Upper lobe of right lung (tissue), 1 donor: ENCODE measurements around the gene SLC10A3. TPM values are rescaled to one million over a fixed set of nuclear protein-coding genes. Genes with fewer than 3 reads are reported as not detected.

ENCODE experiments used
- ATAC-seq: fragments of 200-7000 bp; cut with Tn5 transposase; one replicate; pipeline ENCODE4 v1.9.1; 2020; ENCODE audit warnings: mild to moderate bottlenecking, moderate library complexity
- DNase-seq: peaks from one replicate; pipeline ENCODE4 v3.0.0-alpha.2; 2020
- H3K27ac ChIP-seq: fragments of 200-600 bp; one replicate; pipeline ENCODE4 v1.8.0; 2022
- H3K27me3 ChIP-seq: fragments of 200-600 bp; one replicate; pipeline ENCODE4 v1.8.0; 2022; ENCODE audit warnings: mild to moderate bottlenecking
- H3K36me3 ChIP-seq: fragments of 200-600 bp; one replicate; pipeline ENCODE4 v1.8.0; 2022
- H3K4me1 ChIP-seq: fragments of 200-600 bp; one replicate; pipeline ENCODE4 v1.8.0; 2022
- H3K4me3 ChIP-seq: fragments of 200-600 bp; one replicate; pipeline ENCODE4 v1.8.0; 2022; ENCODE audit warnings: mild to moderate bottlenecking
- H3K9me3 ChIP-seq: fragments of 200-600 bp; one replicate; pipeline ENCODE4 v1.8.0; 2022
- CTCF ChIP-seq: fragments of 200-600 bp; IDR thresholded peaks from one replicate; pipeline ENCODE4 v1.8.0; 2022; ENCODE audit warnings: antibody characterized with exemption
- intact Hi-C: fragments of 100-400 bp; cut with DNase I; formaldehyde crosslinking; loops from one replicate; pipeline ENCODE4 v1.11.0; 2022
- total RNA-seq: library from RNA; stranded (reverse); fragmentation: NEBNext Ultra II Directional; extraction: Animal tissue kit (Norgen Biotek cat#: 25700); gene quantifications from one replicate; pipeline ENCODE4 v1.2.1, GENCODE V29; 2021
- donor health status: DM: no; HTN: yes; CAD: no; lungs with severe emphysema.

Gene SLC10A3
- total RNA-seq, 1 donor from 2014 or later, result 23.7 TPM

GRCh38 chrX:154463611-154464220, 26.7 kb downstream of the SLC10A3 start:
- H3K4me3 ChIP-seq, result no peak overlapping the region
- DNase-seq, result no peak

DNA sequence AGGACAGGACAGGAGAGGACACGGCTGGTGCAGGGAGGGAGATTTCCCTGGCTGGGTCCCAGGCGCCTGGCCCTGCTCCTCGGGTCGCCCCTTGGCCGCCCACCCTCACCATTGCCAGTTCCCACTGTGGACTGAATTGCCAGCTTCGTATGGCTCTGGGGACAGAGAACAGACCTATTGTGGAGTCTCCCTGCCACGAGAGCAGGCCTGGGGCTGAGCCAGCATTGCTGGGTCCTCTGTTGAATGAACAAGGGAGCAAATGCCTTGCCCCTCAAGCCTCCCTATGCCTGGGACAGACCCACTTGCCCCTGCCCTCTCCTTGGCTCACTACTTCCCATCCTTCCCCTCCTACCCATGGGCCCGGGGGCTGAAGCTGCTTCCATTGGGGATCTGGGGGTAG, 28.0 kb downstream of the SLC10A3 start:
- Histone ChIP-seq H3K36me3 (no peaks in the 10 kb centered on the region), H3K9me3 (no peaks in the 10 kb centered on the region), H3K4me3 (no peak overlapping the region), H3K27me3 (no peaks in the 10 kb centered on the region), H3K27ac (no peak overlapping the region), H3K4me1 (no peaks in the 10 kb centered on the region)
- ATAC-seq (no peak), DNase-seq (no peak)
- intact Hi-C loops, result no loop called here
- TF ChIP-seq CTCF, result no peak

More at GRCh38 chrX:154463611-154464220, 26.7 kb downstream of the SLC10A3 start:
- no peaks in the 10 kb centered on the region for H3K9me3 ChIP-seq
- intact Hi-C loops, result no loop called here
- no peak overlapping the region for H3K27ac ChIP-seq
- no peak for TF ChIP-seq CTCF
- H3K4me1 ChIP-seq, result no peaks in the 10 kb centered on the region
- H3K36me3 ChIP-seq, result no peaks in the 10 kb centered on the region
- no peaks in the 10 kb centered on the region for H3K27me3 ChIP-seq
- no peak for ATAC-seq

- ATAC-seq (no peak), DNase-seq (no peak)
- intact Hi-C loops, result no loop called here
- no peak for TF ChIP-seq CTCF
- H3K36me3 ChIP-seq, result no peaks in the 10 kb centered on the region
- H3K4me3 ChIP-seq, result no peak overlapping the region
- H3K9me3 ChIP-seq, result no peaks in the 10 kb centered on the region
- no peaks in the 10 kb centered on the region for H3K27me3 ChIP-seq
- no peaks in the 10 kb centered on the region for H3K4me1 ChIP-seq
- no peak overlapping the region for H3K27ac ChIP-seq
These were observed 30.1 kb downstream of the SLC10A3 start for GRCh38 chrX:154460326-154460725.

GRCh38 chrX:154459832-154460231, 30.6 kb downstream of the SLC10A3 start:
- no peaks in the 10 kb centered on the region for H3K27me3 ChIP-seq

GRCh38 chrX:154458954-154459778, 31.3 kb downstream of the SLC10A3 start:
- DNase-seq (no peak), ATAC-seq (peak; percentile 78)
- Histone ChIP-seq H3K9me3 (no peaks in the 10 kb centered on the region), H3K27me3 (no peaks in the 10 kb centered on the region), H3K27ac (peak overlapping the region; percentile 24), H3K4me3 (peak overlapping the region; percentile 64), H3K4me1 (no peaks in the 10 kb centered on the region), H3K36me3 (no peaks in the 10 kb centered on the region)
- no peak for TF ChIP-seq CTCF
- intact Hi-C loops, result no loop called here

More at GRCh38 chrX:154459832-154460231, 30.6 kb downstream of the SLC10A3 start:
- Histone ChIP-seq H3K27ac (no peak overlapping the region), H3K4me3 (peak overlapping the region; percentile 64), H3K9me3 (no peaks in the 10 kb centered on the region), H3K4me1 (no peaks in the 10 kb centered on the region), H3K36me3 (no peaks in the 10 kb centered on the region)
- intact Hi-C loops, result no loop called here
- DNase-seq, result no peak
- TF ChIP-seq CTCF, result no peak
- no peak for ATAC-seq
